GM18870 (cell line): ENCODE results near the gene ABLIM3.

Experiments used
- ATAC-seq: cut with Tn5 transposase; IDR thresholded peaks from one replicate; pipeline ENCODE4 v1.9.1; 2021; ENCODE audit warnings: moderate library complexity; ENCODE audit not compliant: unreplicated experiment

ABLIM3 gene

GRCh38 chr5:149141224-149141956 lies at the start of gene ABLIM3:
Gene ABLIM3 (plus strand): TSS chr5:149141493. CDS start chr5:149142096, 603 bp downstream.
- ATAC-seq, result peak; percentile 62

GRCh38 chr5:149093625-149094024 lies 47.7 kb upstream of the ABLIM3 start:
- ATAC-seq, result no peak

DNA sequence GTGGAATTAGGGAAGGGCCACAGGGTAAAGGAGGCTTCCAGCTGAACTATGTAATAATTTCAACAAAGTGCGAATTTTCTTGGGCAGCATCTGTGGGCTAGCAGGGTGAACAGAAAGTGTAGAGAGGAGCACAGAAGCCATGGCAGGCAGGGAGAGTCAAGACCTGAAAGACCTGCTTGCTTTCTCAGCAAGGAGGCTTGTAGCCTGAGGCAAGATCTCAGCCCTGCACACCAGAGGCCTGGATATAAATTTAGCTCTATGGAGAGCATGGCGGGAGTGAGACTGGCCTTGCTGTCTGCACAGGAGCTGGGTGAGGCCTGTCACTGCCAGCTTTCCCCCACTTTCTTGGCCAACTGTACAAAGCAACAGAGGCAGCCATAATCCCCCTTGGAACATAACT lies 46.3 kb upstream of the ABLIM3 start:
- ATAC-seq, result no peak

GRCh38 chr5:149099920-149100319 lies 41.4 kb upstream of the ABLIM3 start:
- no peak for ATAC-seq

DNA sequence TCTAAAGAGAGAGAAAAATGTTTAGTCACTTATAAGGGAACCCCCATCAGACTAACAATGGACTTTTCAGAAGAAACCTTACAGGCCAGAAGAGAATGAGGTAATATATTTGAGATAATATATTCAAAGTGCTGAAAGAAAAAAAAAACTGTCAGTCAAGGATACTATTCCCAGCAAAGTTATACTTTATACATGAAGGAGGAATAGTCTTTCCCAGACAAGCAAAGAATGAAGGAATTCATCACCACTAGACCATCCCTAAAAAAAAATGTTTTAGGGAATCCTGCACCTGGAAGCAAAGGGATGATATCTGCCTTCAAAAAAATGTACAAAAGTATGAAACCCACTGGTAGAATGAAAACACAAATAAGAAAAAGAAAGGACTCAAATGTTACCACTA lies 41.0 kb upstream of the ABLIM3 start:
- no peak for ATAC-seq

DNA sequence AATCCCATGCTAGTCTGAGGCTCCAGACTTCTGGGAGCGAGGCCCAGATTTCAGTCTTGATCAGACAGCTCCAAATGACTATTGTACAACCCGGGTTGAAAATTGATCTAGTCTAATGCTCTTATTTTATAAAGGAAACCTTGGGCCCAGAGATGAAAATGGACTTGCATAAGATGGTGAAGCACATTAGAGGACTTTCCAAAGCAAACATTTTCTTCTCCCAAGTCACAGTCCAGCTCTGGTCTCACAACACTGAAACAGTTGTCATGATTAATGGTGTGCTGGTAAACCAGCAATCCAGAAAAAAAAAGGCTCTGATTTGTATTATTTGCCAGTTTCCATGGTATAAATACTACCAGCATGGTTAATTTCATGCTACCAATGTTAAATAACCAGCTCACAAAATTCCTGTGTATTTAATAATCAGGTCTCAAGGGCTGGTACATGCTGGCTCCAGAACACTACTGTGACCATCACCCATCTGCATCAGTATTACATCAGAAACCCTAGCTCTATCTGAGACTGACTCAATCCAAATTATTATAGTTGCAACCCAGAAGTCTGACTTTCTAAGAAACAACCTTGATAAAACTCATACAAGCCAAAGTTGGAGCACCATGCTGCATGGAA lies 32.5 kb upstream of the ABLIM3 start:
- ATAC-seq, result no peak

DNA sequence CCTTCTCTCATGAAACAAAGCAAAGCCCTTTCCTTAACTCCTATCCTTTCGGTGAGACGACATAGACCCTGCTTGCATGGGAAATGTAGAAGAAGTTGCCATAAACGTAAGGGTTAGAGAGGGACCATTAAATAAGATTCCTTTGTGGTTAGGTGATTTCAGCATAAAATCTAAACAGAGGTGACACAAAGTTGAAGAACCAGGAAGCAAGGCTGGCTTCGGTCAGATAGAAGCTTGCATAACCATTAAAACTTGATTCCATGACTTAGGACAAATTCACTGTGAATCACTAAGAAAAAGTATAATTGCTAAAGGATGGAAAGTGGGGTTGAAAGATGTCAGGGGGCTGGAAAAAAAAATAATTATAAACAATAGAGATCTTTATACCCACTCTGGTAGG lies 30.9 kb upstream of the ABLIM3 start:
- ATAC-seq, result no peak

DNA sequence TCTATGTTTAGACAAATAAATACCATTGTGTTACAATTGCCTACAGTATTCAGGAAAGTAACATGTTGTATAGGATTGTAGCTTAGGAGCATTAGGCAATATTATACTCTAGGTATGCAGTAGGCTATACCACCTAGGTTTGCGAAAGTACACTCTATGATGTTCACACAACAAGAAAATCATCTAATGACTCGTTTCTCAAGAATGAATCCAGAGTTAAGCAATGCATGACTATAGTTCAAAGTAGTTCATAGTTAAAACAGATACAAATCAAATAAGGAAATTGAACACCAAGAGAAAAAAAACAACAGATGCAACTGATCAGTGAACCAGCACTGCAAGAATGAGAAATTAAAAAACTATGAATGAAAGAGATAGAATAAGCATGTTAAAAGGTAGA lies 27.6 kb upstream of the ABLIM3 start:
- no peak for ATAC-seq

GRCh38 chr5:149114403-149115312 lies 26.6 kb upstream of the ABLIM3 start:
- ATAC-seq, result peak; percentile 68

DNA sequence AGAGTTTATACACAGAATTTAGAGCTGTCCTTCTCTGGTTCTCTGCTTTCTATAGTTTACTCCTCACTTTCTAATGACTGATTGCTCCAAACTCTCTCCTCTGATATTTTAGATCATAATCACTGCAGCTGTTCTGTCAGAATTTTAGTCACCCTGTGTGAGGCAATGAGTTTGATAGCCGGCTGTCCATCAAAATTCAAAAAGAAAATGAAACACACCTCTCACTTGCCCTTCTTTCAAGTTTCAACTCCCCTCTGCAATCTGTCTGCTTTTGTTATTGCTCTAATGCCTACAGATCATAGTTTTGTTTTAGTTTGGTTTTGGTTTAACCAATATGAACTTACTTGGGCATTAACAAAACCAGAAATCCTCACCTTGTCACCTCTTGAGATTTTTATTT lies 23.3 kb upstream of the ABLIM3 start:
- peak; percentile 87 for ATAC-seq

- no peak for ATAC-seq
Measured at GRCh38 chr5:149118463-149118862, 22.8 kb upstream of the ABLIM3 start.

DNA sequence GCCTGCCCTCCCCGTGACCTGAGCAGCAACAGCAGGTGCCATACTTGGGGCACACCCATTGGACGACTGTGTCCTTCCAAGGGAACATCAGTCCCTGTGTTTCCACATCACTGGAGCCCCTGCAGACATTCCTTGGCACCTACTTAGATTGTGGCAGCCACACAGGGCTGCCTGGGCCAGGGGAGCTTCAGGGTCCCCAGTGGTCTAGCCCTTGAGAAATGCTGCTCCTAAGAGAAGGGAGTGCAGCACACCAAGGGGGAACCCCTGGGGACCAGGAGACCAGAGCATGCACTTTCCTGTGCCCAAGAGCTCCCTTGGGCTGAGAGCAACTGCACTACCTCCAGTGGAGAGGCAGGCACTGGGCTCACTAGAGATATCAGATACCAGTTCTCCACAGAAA lies 20.1 kb upstream of the ABLIM3 start:
- no peak for ATAC-seq

DNA sequence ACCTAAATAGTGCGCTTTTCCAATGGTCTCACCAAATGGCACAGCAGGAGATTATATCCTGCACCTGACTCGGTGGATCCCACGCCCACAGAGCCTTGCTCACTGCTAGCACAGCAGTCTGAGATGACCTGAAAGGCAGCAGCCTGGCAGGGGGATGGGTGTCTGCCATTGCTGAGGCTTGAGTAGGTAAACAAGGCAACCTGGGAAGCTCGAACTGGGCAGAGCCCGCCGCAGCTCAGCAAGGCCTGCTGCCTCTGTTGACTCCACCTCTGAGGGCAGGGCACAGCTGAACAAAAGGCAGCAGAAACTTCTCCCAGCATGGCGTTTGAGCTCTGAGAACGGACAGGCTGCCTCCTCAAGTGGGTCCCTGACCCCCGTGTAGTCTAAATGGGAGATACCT lies 18.1 kb upstream of the ABLIM3 start:
- ATAC-seq, result no peak

- ATAC-seq, result no peak
Measured at GRCh38 chr5:149125386-149125891, 15.9 kb upstream of the ABLIM3 start.

DNA sequence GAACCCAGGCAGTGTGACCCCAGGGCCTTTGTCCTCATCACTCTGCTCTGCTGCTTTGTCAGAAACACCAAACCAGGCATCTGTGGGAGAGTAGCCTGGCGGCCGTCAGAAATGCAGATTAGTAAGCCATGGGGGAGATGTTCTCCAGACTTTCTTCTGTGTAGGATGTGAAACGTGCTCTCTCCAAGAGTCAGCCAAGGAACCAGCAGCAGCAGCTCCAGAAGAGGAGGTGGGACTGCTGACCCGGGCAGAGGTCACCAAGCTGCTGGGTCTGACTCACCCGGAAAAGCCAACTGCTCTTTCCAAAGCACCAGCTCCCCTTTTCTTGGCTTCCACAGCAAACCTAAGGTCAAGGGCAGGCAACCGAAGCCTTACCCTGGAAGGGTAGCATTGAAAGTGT lies 14.4 kb upstream of the ABLIM3 start:
- no peak for ATAC-seq

DNA sequence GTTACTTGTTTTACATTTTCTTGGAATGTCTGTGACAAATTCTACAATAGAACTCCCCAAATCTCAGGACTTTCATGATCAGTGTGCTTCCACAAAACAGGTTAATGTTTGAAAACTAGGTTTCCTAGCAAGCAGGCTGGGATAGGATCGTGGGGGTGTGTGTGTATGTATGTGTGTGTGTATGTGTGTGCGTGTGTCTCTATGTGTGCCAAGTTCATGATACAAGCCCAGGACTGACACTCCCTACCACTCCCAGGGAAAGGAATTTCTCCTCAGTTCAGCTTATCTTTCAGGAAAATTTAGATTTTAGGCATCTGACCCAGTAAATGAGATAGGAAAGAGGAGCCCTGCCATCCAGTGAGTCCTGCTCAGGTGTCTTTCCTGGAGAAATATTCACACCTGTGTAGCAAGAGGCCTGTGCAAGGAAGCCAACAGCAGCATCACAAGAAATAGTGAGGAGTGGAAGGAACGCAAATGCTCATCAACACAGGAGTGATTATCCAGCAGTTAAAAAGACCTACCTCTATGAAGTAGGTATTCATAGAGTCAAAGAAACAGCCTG lies 13.8 kb upstream of the ABLIM3 start:
- no peak for ATAC-seq

GRCh38 chr5:149128023-149128875 lies 13.0 kb upstream of the ABLIM3 start:
- ATAC-seq, result peak; percentile 60

- ATAC-seq, result no peak
Measured at GRCh38 chr5:149129181-149129580, 12.1 kb upstream of the ABLIM3 start.

- ATAC-seq, result no peak
Measured at GRCh38 chr5:149130121-149130914, 11.0 kb upstream of the ABLIM3 start.
